ENCODE measurements around the gene TSPAN19. TPM values are rescaled to one million over a fixed set of nuclear protein-coding genes. Genes with fewer than 3 reads are reported as not detected.

The TSPAN19 gene
- not detected for total RNA-seq

DNA sequence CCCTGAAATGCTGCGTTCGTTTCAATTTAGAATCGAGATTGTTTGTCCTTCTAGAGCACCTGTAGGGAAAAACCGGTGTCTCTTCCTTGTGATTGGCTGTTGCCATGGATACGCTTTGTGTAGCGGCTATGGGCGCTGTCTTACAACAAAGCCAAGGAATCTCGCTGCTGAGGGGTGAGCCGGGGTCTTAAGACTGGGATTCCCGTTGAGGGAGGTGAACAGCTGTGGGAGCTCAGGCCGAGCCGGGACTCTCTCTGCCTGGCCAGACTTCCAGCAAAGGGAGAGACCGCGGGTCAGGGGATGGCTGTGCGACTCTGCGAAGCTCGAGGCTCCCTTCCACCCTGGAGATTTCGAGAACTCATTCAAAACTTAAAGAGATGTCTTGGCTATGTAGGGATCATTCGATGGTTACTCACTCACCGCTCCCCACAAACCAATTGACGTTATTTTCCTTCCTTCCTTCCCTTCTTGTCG lies at the start of gene TSPAN19, which contains the start of gene LRRIQ1:
Gene TSPAN19, minus strand, starts transcription at position 44 of the 474 bp plus-strand sequence. CDS start 6,331 bp downstream, outside the sequence.
Gene LRRIQ1, plus strand, starts transcription at position 118 of the 474 bp plus-strand sequence. CDS start 1,826 bp downstream, outside the sequence.
- H3K27me3 ChIP-seq, result no peaks in the 10 kb centered on the region
- H3K9me3 ChIP-seq, result no peaks in the 10 kb centered on the region
- intact Hi-C loops (cut with DNase I), result no loop called here
- no peaks in the 10 kb centered on the region for H3K36me3 ChIP-seq
- TF ChIP-seq CTCF (IDR thresholded peaks at IDR 0.05), result no peak
- peak within 1 kb of the TSS; percentile 50 for H3K4me3 ChIP-seq
- no peaks in the 10 kb centered on the region for H3K4me1 ChIP-seq
- no peak within 1 kb of the TSS for H3K27ac ChIP-seq
- peak in 1 of 2 donors; percentile 67 for DNase-seq (ENCODE audit: low spot score in 2 of 2)

- no peak for DNase-seq (ENCODE audit: low spot score in 2 of 2)
- intact Hi-C loops (cut with DNase I), result no loop called here
- Histone ChIP-seq H3K36me3 (no peaks in the 10 kb centered on the region), H3K4me1 (no peaks in the 10 kb centered on the region), H3K4me3 (no peak overlapping the region), H3K27me3 (no peaks in the 10 kb centered on the region), H3K27ac (no peak overlapping the region), H3K9me3 (no peaks in the 10 kb centered on the region)
- TF ChIP-seq CTCF (IDR thresholded peaks at IDR 0.05), result no peak
These were observed 49.0 kb upstream of the TSPAN19 start for GRCh38 chr12:85085066-85085465.

- intact Hi-C loops (cut with DNase I), result no loop called here
- H3K36me3 ChIP-seq, result no peaks in the 10 kb centered on the region
- no peak for DNase-seq (ENCODE audit: low spot score in 2 of 2)
- TF ChIP-seq CTCF (IDR thresholded peaks at IDR 0.05), result peak in 1 of 3 experiments; percentile 26
- H3K4me3 ChIP-seq, result no peak overlapping the region
- no peaks in the 10 kb centered on the region for H3K27me3 ChIP-seq
- no peak overlapping the region for H3K27ac ChIP-seq
- no peaks in the 10 kb centered on the region for H3K9me3 ChIP-seq
- H3K4me1 ChIP-seq, result no peaks in the 10 kb centered on the region
These were observed 40.8 kb upstream of the TSPAN19 start for GRCh38 chr12:85076688-85077430.

GRCh38 chr12:85072826-85073225 lies 36.7 kb upstream of the TSPAN19 start:
- Histone ChIP-seq H3K27ac (no peak overlapping the region), H3K9me3 (no peaks in the 10 kb centered on the region), H3K4me3 (no peak overlapping the region), H3K36me3 (no peaks in the 10 kb centered on the region), H3K4me1 (no peaks in the 10 kb centered on the region), H3K27me3 (no peaks in the 10 kb centered on the region)
- intact Hi-C loops (cut with DNase I), result no loop called here
- no peak for TF ChIP-seq CTCF (IDR thresholded peaks at IDR 0.05)
- DNase-seq (ENCODE audit: low spot score in 2 of 2), result no peak

GRCh38 chr12:85065837-85066482 lies 29.9 kb upstream of the TSPAN19 start:
- H3K4me3 ChIP-seq, result no peak overlapping the region
- H3K27me3 ChIP-seq, result no peaks in the 10 kb centered on the region
- TF ChIP-seq CTCF (IDR thresholded peaks at IDR 0.05), result no peak
- H3K4me1 ChIP-seq, result no peaks in the 10 kb centered on the region
- H3K36me3 ChIP-seq, result no peaks in the 10 kb centered on the region
- no peaks in the 10 kb centered on the region for H3K9me3 ChIP-seq
- no peak overlapping the region for H3K27ac ChIP-seq
- DNase-seq (ENCODE audit: low spot score in 2 of 2), result no peak
- intact Hi-C loops (cut with DNase I), result no loop called here
